ENCODE results near the gene GPX4.
A peak's percentile ranks its signal among the peaks of the same experiment; 100 is the strongest.

The GPX4 gene

GRCh38 chr19:1068009-1069001 lies 35.5 kb upstream of the GPX4 start:
- DNase-seq = peak; percentile 66 to 73

- peak; percentile 64 to 73 for DNase-seq
Observed at GRCh38 chr19:1069009-1069779, 34.6 kb upstream of the GPX4 start.

GRCh38 chr19:1070576-1070930 lies 33.2 kb upstream of the GPX4 start:
- DNase-seq = no peak

- no peak for DNase-seq
Observed at GRCh38 chr19:1070931-1071791, 32.6 kb upstream of the GPX4 start.

- DNase-seq = no peak
Observed at GRCh38 chr19:1072371-1073015, 31.3 kb upstream of the GPX4 start.

GRCh38 chr19:1073063-1073955 lies 30.5 kb upstream of the GPX4 start:
- DNase-seq = no peak

GRCh38 chr19:1073956-1074517 lies 29.8 kb upstream of the GPX4 start:
- DNase-seq = no peak

GRCh38 chr19:1074544-1075283 lies 29.1 kb upstream of the GPX4 start:
- peak; percentile 84 to 85 for DNase-seq

GRCh38 chr19:1076046-1076386 lies 27.8 kb upstream of the GPX4 start:
- DNase-seq = no peak

- peak; percentile 87 to 91 for DNase-seq
Observed at GRCh38 chr19:1076951-1077350, 26.8 kb upstream of the GPX4 start.

GRCh38 chr19:1079566-1080111 lies 24.2 kb upstream of the GPX4 start:
- DNase-seq = peak; percentile 85 to 86

- no peak for DNase-seq
Observed at GRCh38 chr19:1080360-1081161, 23.2 kb upstream of the GPX4 start.

- DNase-seq = no peak
Observed at GRCh38 chr19:1081301-1082164, 22.3 kb upstream of the GPX4 start.

- peak; percentile 85 to 88 for DNase-seq
Observed at GRCh38 chr19:1082165-1082927, 21.4 kb upstream of the GPX4 start.

- DNase-seq = no peak
Observed at GRCh38 chr19:1082928-1083816, 20.6 kb upstream of the GPX4 start.

Measured in activated CD4-positive, alpha-beta T cell treated with anti-CD3 and anti-CD28 coated beads, Interleukin-2, amount 50 U/mL, for 48 hours (primary cell).